GF-D8 (cell line): ENCODE data around the gene DAZAP2.
"Not testable (repeated sequence)": the region's sequence is repeated elsewhere in the genome, so short reads cannot be mapped to it uniquely, and the experiment has no call there.

Experiments
- DNase-seq: peaks from one replicate; lab custom pipeline; 2025; lab: John Stamatoyannopoulos, UW

Gene DAZAP2

DNA sequence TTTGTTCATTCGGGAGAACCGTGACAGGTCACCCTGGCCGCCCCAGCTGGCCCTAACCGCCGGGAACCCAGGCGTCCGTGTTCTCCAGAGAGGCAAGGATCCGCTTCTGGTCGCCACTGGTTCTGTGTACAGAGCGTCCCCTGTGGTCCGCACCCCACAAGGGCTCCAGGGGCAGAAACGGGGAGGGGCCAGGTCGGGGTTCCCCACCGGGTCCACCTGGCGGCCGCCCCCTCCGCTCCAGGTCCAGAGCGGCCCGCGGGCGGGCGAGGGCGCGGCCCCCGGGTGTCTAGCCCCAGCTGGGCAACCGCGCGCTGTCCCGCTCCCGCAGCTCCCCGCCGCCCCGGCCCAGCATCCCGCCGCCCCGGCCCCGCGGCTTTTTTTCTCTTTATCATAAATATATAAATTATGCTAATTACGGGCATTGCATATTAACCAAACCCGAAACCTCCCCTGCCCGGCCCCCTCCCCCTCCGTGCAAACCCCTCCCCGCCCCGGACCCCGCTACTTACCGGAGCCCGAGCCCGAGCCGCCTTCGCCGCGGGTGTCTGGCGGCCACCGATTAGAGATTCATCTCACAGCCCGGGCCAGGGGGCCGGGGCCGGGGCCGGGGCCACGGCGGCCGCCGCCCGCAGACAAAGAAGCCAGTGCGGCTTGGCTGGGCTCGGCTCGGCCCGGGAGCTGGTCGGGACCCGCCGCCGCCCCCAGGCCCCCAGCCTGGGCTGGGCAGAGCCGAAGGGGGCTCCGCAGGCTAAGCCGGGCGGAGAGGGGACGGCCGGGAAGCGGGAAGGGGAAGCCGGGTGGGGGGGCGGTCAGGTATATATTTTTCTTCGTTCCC lies 21.3 kb upstream of the DAZAP2 start:
- no peak for DNase-seq

DNA sequence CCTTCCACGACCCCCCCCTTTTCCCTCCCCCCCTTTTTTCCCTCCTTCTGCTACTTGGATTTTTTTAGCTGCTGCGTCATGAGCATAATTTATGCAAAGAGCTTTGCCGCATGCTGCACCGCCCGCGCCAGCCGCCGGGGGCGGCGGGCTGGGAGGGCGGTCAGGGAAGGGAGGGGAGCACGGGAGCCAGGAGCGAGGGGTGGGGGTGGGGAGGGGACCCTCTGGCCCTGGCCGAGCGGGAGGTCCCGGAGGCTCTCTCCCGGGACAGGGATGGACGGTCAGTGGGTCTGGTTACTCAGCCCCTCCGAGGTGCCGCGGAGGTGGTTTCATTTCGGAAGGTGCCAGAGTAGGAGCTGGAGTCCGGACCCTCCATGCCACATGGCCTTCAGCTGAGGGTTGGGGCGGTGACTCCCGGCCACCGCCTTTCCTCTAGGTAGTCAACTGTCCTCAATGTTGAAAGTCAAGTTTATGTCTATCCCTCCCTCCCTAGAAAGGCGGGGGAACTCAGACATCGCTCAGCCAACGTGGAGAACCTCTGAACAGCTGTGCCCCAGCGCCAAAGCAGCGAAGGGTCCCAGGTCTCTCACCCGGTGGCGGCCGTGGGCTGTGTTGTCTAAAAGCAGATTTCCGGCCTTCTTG lies 20.5 kb upstream of the DAZAP2 start, which contains the start of gene POU6F1:
Gene POU6F1, minus strand, starts transcription at position 95 of the 639 bp plus-strand sequence. CDS start 11,226 bp downstream, outside the sequence.
- peak; percentile 45 for DNase-seq

DNA sequence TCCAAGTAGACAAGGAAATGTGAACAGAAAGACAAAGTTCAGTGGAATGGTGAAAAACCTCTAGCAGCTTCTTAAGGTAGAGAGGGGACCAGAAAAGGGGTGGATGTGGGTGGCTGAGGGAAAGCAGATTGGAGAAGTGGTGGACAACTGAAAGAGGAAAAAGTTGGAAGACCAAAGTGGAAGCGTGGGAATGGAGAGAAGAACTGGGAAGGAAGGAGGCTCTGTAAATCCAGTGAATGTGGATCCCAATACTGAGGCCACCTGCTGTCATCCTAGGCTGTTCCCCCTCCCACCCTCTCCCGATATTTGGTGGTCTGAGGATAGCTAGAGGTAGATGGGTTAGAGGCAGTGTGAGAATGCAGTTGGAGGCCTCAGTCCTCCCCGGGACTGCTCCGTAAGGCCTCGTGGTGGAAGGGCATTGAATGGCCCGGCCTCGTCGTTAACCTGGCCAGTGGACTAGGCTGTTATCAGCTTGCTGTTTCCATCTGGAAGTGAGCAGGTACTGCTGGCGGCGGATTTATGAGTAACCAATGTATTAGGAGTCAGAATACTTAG lies 19.9 kb upstream of the DAZAP2 start:
- DNase-seq: peak; percentile 45

DNA sequence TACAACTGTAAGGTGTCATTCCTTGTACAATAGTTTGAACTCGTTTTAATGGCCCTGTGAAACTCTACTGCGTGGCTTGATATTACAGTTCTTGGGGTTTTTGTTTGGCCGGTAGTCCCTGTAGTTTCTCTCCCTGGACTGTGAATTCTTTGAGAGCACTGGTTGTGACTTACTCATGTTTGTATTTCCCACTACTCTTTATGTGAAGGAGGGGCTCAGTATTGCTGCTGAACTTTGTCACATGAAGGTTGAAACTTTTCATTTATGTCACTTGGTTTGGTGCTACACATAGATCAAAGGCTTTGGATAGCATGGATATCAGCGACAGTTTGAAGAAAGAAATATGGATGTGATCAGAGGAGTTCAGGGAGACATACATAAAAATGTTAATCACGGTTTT lies 19.3 kb upstream of the DAZAP2 start:
- no peak for DNase-seq

DNA sequence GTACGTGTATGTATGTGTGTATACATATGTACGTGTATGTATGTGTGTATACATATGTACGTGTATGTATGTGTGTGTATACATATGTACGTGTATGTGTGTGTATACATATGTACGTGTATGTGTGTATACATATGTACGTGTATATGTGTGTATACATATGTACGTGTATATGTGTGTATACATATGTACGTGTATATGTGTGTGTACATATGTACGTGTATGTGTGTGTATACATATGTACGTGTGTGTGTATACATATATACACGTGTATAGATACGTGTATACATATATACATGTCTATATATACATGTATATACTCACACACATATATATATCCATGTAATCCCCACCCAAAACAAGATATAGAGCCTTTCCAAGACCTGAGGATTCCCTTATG lies 18.8 kb upstream of the DAZAP2 start:
- DNase-seq: not testable (repeated sequence)

DNA sequence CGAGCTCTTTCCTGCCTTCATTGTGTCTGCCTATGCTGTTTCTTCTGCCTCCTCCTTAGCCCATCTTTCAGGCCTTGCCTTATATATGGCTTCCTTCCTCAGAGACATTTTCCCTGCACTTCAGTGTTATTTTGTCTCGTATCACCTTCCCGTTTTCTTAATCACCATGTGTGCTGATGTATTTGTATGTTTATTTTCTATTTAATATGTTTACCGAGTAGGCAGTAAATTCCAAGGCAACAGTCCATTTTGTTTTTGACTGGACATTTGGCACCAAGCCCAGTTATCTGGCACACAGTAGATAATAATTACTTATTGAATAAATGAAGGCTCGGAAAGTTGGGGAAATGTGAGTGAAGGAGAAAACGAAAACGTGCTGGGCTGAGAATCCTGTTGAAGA lies 16.2 kb upstream of the DAZAP2 start:
- DNase-seq: no peak

DNA sequence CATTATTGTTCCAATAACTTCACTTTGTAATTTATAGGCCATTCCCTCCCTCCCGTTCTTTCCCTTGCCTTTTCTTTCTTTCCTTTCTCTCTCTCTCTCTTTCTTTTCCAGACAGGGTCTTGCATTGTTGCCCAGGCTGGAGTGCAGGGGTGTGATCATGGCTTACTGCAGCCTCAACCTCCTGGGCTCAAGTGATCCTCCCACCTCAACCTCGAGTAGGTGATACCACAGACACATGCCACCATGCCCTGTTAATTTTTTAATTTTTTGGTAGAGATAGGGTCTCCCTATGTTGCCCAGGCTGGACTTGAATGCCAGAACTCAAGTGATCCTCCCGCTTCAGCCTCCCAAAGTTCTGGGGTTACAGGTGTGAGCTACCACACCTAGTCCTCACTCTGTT lies 14.0 kb upstream of the DAZAP2 start:
- no peak for DNase-seq

DNA sequence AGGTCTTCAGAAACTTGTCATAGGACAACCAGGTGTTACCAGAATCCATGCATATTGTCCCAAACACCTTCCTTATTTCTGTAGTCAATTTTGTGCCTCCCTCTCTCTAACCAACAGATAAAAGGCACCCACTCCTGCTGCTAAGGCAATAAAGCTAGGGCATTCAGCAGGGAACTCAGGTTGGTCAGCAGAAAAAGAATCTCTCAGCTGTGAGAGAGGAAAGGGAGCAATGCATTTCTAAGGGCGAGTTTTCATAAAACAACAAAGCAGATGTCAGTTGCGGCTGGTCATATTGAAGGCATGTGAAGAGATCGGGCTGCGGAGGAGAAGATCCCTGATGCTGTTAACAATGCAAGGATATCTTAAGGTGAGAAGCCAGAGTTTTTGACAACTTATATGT lies 13.4 kb upstream of the DAZAP2 start:
- no peak for DNase-seq

DNA sequence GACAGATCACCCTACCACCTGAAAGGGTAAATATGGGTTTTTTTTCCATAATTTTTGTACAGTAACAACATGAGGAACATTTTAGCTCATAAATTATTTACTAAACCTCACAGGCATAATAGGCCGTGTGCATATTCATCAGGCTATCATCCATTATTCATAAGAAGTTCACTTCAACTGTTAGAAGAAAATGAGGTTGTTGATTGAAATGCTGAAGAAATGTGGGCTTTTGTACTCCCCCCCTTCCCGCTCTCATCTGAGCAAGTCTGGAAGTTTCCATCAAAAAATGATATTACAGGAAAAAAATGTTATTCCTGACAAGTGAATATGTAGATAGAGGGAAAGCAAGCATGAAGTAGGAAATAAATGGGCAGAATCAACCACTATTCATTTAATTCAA lies 12.9 kb upstream of the DAZAP2 start:
- DNase-seq: no peak

DNA sequence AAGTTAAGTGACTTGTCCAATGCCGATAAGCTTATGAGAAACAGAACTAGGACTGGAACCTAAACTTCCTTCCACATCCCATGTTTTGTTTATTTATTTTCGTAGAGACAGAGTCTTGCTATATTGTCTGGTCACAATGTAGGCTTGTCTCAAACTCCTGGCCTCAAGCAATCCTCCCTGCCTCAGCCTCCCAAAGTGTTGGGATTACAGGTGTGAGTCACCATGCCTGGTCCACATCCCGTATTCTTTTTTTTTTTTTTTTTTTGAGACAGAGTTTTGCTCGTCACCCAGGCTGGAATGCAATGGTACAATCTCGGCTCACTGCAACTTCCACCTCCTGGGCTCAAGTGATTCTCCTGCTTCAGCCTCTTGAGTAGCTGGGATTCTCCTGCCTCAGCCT lies 11.5 kb upstream of the DAZAP2 start:
- not testable (repeated sequence) for DNase-seq

DNA sequence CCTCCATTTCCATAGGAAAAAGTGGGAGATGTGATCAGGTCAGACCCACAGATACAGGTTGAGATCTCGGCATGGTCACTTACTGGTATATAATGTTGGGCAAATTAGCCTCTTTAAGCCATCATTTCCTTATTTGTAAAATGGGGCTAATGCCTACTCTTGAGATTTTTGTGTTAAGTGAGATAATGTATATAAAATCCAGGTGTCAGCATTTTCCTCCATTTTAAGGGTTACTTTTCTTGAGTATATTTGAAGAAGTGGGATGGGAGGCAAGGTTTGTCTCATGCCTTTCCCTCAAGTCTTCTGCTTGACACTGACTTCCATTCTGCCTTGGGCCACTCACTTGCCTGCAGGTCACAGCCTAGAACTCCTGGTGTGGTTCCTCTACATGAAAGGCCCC lies 10.7 kb upstream of the DAZAP2 start:
- no peak for DNase-seq

DNA sequence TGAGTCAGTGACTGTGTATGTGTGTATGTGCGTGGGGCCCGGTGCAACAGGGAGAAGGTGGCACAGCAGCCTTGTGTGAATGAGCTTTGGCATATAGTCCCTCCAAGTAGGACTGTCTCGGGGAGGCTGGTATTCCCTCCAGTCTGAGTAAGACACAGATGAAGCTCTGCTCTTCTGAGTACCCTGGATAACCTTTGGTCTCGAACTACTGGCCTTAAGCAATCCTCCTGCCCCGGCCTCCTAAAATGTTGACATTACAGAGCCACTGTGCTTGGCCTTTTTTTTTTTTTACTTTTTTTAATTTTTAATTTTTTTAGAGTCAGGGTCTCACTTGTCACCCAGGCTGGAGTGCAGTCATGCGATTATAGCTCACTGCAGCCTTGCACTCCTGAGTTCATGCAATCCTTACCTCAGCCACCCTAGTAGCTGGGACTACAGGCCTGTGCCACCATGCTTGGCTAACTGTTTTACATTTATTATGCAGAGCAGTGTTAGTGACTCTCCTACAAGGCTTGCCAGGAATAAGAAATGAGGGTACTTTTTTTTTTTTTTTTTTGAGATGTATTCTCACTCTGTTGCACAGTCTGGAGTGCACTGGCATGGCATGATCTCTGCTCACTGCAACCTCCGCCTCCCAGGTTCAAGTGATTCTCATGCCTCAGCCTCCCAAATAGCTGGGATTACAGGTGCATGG lies 9.4 kb upstream of the DAZAP2 start:
- DNase-seq: no peak

DNA sequence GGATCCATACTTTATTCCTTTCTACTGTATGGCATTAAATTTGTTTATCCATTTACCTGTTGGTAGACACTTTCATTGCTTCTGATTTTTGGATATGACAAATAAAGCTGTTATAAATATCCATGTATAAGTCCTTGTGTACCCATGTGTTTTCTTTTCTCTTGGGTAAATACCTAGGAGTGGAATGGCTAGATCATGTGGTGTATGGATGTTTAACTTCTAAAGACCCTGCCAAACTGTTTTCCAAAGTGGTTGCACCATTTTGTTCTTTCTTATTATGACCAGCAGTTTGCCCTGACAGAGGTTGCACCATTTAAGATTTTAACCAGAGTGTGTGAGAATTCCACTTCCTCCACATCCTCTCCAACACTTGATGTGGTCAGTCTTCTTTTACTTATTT lies 6.0 kb upstream of the DAZAP2 start:
- DNase-seq: no peak

DNA sequence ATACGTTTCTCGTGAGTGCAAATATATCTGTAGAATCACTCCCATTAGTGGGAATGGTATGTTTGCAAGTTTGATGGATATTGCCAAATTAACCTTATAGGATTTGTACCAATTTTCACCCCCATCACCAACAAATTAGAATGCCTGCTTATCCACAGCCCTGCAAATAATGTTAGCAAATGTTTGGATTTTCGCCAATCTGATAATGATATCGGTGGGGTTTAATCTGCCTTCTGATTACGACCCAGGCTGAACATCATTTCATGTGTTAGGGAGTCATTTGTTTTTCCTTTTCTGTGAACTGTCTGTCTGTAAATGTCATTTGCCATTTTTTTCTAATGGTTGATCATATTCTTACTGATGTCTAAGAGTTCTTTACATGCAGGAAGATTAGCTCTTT lies 4.1 kb upstream of the DAZAP2 start:
- no peak for DNase-seq

DNA sequence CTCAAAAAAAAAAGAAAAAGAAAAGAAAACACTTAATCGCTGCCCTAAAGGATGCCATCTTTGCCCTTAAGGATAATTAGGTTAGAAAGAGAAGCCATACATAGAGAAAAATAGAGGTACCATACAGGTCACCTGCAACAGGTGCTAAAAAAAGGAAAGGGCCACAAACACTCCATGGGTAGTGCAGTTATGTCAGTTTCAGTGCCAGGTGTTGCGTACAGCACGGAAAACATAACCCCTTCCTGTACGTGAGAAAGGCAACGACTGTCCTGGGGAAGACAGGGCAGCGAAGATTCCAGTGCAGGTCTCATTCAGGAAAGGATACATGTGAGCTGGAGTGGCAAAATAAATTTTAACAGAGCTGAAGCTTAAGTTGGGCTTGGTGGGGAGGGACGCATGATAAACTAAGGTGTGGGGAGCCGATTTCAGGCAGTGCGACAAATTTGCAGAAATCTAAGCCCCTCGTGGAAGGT lies 553 bp upstream of the DAZAP2 start:
- DNase-seq: no peak

DNA sequence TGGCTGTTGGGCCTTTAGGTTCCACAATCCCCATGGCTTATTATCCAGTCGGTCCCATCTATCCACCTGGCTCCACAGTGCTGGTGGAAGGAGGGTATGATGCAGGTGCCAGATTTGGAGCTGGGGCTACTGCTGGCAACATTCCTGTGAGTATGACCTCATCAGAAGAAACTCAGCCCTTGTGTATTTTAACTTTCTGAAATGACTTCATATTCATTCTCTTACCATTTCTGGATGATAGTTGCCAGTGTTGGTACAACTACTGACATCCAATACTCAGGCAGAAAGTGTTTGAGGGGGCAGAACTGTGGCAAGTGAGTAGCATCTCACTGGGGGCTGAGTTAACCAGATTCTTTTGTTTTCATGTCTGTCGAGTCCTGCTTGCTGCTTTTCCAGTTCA lies 2.3 kb downstream of the DAZAP2 start:
- no peak for DNase-seq

DNA sequence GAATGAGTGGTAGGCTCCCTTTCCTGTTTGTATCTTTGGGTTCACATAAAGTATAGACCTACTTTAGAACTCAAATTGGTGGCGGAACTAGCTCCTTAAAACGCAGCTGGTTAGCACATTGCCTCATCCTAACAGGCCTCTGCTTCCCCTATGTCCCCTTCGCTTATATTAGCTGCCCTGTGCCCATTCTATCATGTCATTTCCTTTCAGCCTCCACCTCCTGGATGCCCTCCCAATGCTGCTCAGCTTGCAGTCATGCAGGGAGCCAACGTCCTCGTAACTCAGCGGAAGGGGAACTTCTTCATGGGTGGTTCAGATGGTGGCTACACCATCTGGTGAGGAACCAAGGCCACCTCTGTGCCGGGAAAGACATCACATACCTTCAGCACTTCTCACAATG lies 3.5 kb downstream of the DAZAP2 start:
- peak; percentile 60 for DNase-seq

DNA sequence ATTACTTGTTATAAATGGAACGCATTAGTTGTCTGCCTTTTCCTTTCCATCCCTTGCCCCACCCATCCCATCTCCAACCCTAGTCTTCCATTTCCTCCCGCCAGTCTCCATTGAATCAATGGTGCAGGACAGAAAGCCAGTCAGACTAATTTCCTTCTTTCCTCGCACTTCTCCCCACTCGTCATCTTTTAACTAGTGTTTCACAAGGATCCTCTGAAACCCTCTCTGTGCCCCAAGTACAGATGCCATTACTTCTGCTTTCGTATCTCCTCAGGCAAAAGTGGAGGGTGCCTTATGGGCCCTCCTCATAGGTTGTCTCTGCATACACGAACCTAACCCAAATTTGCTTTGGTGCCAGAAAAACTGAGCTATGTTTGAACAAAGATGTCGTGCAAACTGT lies 4.2 kb downstream of the DAZAP2 start:
- peak; percentile 4 for DNase-seq

DNA sequence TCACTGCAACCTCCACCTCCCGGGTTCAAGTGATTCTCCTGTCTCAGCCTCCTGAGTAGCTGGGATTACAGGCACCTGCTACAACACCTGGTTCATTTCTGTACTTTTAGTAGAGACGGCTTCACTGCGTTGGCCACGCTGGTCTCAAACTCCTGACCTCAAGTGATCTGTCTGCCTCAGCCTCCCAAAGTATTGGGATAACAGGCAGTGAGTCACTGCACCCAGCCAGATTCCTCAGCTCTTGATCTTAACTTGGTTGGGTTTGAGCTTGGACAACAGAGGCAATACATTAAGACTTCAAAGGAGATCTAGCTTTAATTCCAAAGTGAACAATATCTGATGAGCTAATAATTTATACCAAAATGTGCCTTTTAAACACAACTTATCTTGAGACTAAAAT lies 5.6 kb downstream of the DAZAP2 start:
- DNase-seq: no peak

DNA sequence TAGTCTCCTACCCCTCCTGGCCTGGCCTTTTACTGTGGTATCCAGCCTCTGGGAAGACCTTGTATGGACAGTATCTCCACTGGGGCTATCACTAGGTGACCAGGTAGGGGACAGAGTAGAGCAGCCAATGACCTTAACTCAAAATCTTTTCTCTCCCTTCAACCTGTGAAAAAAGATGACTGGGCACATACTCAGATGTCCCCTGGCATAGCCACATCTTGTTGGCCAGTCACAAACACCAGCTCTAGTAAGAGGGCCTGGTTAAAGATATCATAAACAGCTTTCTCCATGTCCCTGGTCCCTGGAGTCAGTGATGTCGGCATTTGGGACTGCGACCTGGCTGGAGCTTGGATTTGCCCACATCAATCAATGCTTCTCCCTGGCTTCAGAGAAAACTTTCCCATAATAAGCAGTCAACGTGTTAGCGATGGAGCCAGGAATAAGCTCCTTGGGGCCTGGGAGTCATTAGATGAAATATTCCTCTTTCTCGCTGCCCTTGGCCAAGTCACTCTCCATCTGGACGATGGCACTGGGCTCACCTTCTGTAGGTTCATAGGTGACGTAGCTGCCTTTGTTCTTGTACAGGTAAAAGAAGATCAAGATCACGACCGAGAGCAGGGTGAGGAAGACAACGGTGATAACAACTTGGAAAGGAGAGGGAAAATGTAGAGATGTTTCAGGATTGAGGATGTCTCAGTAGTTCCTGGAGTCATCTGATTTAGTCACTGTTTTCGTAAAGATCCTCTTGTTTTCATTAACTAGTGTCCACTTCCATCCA lies 7.0 kb downstream of the DAZAP2 start:
- DNase-seq: no peak

DNA sequence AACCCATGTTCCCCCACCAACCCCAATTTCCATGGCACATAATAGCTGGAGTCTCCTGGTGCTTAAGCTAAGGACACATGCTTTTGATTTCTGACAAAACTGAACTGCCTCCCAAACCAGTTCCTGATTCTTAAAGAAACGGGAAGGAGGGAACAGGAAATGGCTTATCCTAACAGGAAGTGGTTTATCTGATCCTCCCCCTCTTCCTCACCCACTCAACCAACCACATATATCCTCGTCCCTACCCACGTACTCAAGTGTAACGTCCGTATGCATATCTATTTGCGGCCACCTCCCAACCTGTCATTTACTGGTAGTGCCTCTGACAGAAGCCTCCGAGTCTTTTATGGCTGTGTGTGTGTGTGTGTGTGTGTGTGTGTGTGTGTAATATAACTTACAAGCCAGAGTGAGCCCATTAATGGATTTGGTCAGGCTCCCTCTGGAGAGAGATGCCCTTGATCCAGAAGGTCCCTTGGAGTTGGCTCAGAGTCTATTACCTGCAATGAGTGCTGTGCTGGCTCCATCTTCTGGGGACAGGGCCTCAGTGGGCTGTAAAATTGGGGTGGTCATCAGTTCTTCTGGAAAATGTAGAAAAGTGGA lies 7.7 kb downstream of the DAZAP2 start:
- DNase-seq: peak; percentile 91
